Stimulated activated CD4-positive, alpha-beta T cell treated with anti-CD3 and anti-CD28 coated beads, Interleukin-15, amount 100 ng/mL, for 48 hours (primary cell): ENCODE data around the gene VSTM2A.
"Not testable (repeated sequence)": the region's sequence is repeated elsewhere in the genome, so short reads cannot be mapped to it uniquely, and the experiment has no call there.

ENCODE experiments used
- DNase-seq, 2 donors: peaks; one replicate each; pipeline ENCODE4 v3.0.0-alpha.2; 2020; ENCODE audit warnings: low read depth in 2 of 2

VSTM2A gene, protein sequence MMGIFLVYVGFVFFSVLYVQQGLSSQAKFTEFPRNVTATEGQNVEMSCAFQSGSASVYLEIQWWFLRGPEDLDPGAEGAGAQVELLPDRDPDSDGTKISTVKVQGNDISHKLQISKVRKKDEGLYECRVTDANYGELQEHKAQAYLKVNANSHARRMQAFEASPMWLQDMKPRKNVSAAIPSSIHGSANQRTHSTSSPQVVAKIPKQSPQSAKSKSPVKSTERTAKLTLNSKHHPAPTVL

DNA sequence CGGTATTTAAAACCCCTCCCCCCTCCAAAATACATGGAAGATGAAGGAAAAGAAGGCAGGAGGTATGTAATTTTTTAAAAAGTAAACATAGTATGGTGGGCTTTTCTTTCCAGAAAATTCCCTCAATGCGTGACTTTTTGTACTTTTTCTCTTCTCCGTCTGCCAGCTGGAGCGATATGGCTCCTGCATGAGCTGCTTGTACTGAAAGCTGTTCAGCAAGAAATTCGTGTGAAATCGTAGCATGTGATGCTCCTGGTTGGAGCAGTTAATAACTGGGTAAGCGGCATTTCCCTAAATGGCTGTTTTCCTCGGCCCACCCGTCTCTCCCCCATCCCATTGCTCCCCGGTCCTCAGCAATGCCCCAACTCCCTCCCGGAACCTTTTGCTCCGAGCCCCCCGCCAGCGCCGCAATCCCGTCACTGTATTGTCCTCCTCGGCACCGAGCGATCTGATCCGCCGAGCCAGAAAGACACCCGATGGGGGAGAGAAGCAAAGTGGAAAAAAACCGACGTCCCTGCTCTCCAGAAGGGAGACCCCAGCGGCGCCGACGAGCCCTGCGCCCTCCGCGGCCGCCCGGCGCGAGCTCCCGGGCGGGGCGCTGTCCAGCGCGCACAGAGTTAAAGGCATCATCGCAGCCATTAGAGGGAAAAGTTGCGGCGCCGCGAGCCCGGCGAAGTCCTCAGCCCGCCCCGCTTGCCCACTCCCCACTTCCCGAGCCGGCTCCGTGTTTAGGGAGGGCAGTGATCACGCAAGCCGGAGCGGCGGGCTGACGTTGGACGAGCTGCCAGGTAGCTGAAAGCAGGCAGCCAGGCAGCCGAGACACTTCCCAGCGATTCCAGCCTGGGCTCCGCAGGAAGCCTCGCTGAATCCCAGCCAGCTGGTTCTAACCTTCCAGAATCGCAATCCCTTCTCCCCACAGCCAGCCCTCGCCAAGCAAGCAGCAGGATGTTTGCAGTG lies at the start of gene VSTM2A:
Gene VSTM2A, plus strand, starts transcription at position 707 of the 957 bp plus-strand sequence. CDS start 356 bp downstream, outside the sequence.
- no peak for DNase-seq

DNA sequence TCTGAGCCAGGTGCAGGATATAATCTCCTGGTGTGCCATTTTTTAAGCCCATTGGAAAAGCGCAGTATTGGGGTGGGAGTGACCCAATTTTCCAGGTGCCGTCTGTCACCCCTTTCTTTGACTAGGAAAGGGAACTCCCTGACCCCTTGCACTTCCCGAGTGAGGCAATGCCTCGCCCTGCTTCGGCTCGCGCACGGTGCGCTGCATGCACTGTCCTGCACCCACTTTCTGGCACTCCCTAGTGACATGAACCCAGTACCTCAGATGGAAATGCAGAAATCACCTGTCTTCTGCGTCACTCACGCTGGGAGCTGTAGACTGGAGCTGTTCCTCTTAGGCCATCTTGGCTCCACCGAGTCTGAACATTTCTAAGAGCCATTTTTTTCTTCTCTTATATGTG lies 37.6 kb upstream of the VSTM2A start:
- not testable (repeated sequence) for DNase-seq

DNA sequence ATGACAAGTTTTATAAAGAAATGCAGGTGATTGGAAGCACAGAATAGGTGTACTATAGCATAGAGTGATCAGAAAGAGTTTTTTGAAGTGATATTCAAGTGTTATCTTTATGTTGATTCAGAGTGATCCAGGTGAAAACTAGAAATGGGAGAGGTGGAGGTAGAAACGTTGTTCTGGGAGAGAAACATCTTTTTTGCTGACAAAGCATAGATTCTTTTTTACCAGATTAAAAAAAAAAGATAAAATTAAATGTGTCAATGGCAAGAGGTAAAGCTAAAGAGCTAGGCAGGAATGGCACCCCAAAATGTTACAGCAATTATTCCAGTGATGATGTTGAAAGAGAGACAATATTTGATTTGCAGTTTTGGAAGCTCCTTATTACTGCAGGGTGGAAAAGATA lies 12.6 kb upstream of the VSTM2A start:
- DNase-seq, result no peak

DNA sequence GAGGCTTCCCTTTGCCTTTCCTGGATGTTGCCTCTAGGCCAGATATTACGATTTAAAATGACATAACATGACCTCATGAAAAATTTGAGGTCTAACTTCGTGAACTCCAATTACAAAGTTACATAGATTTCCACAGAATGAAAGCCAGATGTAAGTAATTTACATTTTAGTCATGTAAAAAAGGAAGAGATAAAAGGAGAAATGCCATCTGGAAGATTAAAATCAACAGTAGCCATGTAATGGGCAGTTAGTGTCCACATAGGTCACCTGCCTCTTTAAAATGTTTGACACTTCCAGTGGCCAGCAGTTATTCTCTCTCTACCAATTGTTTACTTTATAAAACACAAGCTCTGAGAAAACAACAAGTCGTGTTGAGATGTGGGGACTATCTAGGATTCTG lies 4.1 kb upstream of the VSTM2A start:
- no peak for DNase-seq

DNA sequence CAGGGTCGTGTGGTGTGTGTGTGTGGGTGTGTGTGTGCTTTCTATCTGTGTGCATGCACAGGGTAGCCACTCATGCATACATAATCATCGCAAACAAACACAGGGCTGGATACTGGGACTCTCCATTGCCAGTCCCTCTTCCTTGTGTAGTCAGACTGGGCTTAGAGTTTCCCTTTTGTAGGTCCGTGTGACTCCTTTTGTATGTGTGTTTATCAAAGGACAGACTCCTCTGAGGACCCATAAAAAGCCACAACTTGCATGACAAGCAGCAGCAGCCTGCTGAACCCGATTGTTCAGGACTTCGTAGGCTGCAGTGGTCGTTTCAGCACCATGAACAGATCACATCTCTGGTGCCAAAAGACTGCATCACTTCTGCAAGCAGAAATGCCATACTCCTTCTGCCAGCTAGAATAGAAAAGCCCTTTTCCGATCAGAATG lies 895 bp downstream of the VSTM2A start:
- DNase-seq, result no peak

DNA sequence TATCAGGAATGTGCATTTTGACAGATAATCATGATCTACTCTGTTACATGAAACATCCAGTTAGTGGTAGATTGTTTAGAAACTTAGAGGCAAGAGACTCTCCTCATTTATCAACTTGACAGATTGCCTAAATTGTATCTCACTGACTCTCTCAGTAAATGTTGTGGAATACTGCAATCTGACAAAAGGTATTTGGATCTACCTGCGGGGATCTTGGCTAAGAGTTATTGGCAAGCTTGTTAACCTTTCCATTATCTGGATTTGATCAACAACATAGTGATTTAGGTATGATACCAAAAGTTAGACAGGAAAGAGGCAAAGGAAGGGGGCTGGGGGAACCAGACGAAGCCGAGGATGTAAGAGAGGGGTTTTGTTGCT lies 2.0 kb downstream of the VSTM2A start:
- no peak for DNase-seq

DNA sequence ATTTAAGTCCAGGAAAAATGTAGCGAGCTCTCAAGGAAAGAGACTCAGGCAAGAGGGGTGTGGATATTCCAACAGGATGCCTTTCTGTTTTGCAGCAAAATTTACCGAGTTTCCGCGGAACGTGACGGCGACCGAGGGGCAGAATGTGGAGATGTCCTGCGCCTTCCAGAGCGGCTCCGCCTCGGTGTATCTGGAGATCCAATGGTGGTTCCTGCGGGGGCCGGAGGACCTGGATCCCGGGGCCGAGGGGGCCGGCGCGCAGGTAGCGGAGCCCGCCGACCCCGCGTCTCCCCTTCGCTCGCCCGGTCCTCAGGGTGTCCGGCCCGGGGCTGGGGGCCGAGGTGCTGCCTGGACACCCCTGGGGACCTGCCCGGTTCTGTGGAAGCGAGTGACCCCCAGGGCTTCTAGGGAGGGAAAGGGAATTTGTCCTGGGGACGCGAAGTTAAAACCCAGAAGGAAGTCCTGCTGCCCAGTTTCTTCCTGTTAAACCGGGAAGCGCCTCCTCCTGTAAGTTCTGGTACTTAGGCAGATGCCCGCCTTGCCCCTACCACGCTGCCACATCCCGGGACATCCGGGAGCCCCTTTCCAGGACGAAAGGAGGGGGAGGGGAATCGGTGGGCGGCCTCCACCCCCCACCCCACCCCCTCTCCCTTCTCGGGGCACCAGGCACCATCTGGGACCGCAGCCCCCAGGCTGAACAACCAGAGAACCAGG lies 2.5 kb downstream of the VSTM2A start:
- DNase-seq, result no peak

DNA sequence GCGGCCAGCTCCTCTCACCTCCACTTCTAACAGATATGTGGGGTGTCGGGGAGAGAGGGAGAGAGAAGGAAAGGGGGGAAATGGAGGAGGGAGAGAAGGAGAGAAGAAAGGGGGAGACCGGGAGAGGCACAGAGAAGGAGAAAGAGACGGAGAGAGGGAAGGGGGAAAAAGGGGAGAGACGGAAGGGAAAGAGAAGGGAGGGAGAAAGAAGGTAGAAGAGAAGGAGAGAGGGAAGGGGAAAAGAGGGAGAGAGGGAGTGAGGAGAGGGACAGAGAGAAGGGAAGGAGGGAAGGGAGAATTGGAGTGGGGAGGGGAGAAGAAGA lies 3.0 kb downstream of the VSTM2A start:
- no peak for DNase-seq

DNA sequence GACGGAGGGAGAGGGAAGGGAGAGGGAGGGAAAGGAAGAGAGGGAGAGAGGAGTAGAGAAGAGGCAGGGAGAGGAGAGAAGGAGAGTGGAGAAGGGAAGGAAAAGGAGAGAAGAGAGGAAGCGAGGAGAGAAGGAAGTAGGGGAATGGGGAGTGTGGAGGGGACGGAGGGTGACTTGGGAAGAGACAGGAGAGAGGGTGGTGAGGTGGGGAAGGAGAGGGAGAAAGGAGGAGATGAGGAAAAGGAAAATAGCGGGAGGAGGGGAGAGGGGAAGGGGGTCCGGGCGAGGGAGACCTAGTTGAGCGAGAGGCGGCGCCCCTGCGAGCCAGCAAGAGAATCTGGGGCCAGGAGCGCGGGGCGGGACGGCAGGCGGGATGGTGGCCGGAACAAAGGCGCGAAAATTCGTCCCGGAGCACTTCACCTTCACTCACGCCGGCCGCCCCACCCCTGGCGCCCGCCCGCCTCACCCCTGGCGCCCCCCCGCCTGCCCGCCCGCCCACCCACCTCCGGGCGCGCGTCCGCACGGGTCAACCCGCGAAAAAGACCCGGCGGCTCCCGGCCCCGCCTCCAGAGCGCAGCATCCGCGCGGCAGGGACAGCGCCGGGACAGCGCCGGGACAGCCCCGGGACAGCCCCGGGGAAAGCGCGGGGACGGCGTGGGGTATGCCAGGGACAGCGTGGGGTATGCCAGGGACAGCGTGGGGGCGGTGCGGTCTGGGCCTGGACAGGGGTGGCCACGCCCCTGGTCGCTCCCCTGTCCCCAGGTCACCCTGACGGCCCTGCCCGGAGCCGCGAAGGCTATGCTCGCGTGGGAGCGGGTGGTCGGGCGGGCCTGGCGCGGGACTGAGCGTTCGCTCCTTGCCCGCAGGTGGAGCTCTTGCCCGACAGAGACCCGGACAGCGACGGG lies 4.2 kb downstream of the VSTM2A start:
- no peak for DNase-seq

DNA sequence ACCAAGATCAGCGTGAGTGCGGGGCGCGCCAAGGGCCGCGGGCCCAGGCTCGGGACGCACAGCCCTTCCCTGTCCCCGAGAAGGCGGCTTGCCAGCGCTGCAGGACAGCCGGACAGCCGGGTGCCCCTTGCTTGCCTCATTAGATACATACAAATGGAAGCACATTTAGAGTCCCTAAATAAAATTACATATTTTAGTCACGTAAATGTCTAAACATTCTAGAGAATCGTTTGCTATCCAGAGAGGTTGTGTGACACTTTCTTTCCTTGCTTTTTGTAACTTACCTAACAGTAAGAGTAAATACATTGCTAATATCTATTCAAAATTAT lies 4.8 kb downstream of the VSTM2A start:
- DNase-seq, result no peak

DNA sequence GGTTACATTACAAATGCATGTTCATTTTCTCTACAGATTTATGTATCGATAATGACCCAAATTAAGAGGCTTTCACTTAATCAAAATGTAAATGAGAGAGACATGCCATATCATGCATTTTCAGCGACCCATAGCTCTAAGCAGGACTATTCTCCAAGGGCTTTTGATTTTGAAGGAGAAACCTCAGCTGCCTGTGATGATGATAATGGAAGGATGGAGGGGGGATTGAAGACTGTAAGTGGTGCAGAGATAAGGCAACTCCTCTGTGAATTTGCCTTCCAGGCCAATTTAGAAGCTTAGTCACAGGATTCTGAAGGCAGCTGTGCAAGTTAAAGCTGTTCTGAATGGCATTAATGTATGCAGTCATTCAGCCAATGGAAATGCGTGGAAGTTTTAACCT lies 8.3 kb downstream of the VSTM2A start:
- DNase-seq, result no peak

DNA sequence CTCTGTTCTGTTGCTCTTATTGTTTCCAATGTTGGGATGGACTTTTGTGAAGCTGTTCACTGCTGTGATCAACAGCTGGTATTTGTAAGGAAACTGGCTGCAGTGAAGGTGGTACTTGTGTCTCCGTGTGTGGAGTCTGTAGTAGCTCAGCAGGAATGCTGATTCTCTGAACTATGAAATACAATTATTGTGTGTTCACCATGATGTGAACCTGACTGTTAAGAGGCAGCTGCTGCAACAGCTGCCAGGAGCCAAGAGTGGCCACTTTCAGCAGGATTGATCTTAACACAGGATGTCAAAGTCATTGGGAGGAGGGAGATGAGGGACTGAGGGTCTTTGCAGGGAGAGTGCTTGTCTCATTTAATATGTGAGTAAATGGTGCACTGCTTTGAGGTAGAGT lies 13.9 kb downstream of the VSTM2A start:
- DNase-seq, result no peak

DNA sequence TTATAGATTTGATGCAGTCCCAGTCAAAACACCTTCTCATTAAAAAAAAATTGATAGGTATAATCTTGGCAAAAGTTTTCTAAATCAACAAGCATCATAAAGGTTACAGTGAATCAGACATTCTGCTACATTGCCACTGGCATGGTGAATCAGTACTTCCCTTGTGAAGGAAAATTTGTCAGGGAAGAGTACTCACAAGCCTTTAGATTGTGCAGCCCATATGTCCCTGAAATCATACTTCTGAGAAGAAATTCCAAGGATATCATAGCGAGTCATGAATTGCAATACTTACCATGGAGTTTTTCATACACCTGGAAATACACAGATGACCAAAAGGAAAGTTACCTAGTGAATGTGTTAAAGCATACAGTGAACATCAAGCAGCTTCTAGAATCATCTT lies 17.2 kb downstream of the VSTM2A start:
- no peak for DNase-seq

DNA sequence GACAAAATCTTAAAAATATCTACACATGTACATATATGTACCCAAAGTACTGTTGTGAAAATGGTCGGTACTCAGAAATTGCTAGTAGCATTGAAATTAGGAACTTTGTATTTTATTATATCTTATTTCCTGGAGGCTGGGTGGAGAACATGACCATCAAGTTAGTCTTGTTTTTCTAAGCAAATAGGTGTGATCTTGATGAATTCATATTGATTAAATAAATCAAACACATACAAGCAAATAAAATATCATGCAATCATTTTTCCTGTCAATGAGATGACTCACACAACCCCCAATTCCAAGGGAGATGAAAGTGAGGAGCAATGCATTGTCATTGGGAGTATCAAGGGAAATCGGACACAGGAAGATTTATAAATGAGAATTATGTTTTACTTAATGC lies 18.0 kb downstream of the VSTM2A start:
- no peak for DNase-seq

DNA sequence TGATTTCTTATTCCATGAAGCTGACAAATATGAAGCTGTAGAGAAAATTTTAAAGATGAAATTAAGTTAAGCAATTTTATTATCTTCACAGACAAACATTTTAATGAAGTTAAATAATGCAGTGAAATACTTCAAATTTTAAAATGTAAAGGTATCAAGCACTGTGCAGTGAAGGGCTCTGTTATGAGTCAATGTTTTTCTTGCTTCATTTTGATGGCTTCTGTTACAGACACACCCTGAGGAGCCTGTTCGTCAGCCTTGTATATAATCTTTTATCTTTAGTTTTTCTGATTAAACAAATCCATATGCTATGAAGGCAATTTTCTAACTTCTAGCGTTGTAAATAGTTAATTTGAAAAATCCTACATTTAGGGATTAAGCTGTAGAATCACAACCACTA lies 18.5 kb downstream of the VSTM2A start:
- DNase-seq, result no peak

DNA sequence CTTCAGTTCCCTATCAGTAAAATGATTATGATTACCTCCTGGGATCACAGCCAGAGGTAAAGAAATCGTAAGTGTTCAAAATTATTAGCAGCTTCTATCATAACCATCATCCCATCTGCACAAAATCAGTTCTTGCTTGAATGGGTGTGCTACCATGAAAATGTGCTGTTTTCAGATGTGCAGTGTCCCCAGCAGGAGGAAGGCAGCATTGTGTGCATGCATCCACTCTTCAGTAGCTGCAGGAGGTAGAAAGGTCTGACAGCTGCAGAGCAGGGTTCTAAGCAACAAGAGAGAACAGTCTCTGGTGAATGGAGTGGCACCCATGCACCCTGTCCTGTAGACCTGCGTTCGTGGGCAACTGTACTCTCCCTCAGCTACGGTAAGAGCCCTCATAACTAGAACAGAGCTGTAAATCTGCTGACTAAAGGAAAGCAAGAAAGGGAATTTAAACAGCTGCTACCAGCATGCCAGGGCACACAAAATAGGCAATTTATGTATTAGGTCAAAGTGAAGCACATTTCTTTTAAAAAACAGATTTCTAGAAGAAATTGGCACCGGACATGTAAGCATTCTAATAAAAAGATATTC lies 21.2 kb downstream of the VSTM2A start:
- no peak for DNase-seq

DNA sequence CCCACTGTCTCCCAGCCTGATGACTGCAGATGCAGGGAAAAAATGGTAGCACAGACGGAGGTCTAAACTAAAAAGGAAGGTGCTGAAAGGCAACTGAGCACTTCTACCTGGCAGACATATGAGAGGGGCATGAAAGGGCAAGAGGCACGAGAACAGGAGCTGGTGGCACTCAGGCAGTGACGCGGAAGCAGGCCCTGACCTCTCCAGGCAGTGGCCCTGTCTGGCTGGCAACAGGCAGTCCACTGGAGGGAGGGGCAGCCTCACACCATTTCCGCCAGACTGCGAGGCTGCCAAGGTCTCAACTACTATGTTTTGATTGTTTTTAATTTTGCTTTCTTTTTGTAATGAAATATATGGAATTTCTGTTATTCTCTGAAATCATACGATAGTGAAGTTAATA lies 23.3 kb downstream of the VSTM2A start:
- no peak for DNase-seq

DNA sequence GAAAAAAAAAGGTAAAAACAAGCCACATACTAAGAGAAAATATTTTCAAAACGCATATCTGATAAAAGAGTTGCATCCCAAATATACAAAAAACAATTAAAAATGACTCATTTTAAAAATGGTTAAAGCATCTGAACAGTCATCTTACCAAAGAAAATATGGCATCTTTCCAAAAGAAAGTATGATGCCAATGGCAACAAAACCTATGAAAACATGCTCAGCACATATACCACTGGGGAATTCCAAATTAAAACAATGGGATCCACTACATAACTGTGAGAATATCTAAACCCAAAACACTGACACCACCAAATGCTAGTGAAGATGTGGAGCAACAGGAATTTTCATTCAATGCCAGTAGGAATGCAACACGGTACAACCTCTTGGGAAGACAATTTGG lies 39.3 kb downstream of the VSTM2A start:
- no peak for DNase-seq

DNA sequence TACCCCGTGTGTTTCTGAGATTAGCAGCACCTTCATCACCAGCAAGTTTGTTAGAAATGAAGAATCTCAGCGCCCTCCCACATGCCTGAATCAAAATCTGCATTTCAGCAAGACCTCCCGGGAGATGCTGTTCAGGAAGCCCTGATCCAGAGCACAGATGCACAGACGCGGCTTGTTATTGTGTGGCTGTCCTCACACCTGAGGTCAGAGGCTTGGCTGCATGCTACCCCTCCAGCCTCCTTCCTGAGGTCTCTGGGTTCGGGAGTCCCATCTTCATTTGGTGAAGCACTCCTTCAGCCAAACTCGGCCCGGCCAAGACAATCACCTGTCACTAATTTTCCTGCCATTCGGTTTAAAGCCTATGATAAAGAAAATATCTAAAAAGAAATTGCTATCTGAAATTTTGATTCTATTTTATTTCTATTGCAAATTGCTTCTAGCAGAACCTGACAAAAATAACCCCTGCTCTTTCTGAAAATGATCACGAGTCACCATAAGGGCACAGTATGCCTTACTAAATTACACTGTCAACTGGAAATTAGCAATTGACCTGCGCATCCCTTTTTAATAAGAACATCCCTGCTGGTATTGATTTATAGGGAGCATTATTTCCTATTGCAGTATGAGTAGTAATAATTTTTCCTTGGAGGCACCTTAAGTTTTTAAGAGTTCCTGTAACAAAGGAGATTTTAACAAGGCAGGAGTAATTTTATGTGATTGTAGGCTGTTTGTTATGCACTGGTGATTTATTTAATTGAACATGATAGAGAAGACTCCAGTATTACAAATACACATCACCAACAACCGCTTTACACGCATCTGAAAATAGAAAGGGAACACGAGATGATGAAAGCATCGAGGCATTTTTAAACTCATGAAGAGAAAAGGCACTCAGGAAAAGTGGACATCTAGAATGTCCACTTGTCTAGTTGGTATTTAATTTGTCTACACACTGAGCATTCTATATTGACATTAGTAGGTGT lies 49.5 kb downstream of the VSTM2A start:
- no peak for DNase-seq

DNA sequence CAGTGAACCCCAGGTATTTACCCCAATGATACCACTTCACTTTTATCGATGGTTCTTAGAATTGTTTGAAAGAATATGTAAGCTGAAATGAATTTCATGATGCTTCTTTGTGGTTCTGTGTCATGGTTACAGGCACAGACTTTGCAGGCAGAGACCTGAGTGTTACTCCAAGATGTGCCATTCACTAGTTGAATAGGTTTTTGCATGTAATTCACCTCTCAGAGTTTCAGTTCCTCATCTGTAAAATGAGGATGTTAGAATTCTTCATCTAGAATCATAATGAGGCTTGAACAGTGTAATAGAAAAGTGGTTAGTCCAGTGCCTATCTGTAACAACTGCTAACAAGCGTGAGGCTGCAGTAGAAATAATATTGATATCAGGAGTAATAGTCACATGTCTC lies 54.6 kb downstream of the VSTM2A start:
- DNase-seq, result no peak
